ENCODE measurements around the gene RPL37A.

The RPL37A gene

GRCh38 chr2:216505133-216506106, 6.8 kb downstream of the RPL37A start:
- peak overlapping the region; percentile 11; the same call in 1 of the 2 replicates for H3K27ac ChIP-seq (replicated peaks)
- H3K4me3 ChIP-seq (replicated peaks; ENCODE audit: insufficient read depth, low read length): no peak overlapping the region
- peak; percentile 82 for TF ChIP-seq POLR2AphosphoS5 (IDR thresholded peaks at IDR 0.05; ENCODE audit: low read depth)
- no peak for TF ChIP-seq REST (IDR thresholded peaks at IDR 0.05; ENCODE audit: insufficient replicate concordance, low read depth)

GRCh38 chr2:216507220-216508160, 8.8 kb downstream of the RPL37A start:
- Histone ChIP-seq H3K27me3 (ENCODE audit: insufficient read depth, poor library complexity, severe bottlenecking) (no peaks in the 10 kb centered on the region), H3K4me3 (replicated peaks; ENCODE audit: insufficient read depth, low read length) (no peak overlapping the region), H3K27ac (replicated peaks) (no peak overlapping the region)
- no peak for DNase-seq (ENCODE audit: low read depth in 1 of 2, low spot score in 1 of 2)
- TF ChIP-seq REST (IDR thresholded peaks at IDR 0.05; ENCODE audit: insufficient replicate concordance, low read depth) (no peak), CTCF (IDR thresholded peaks at IDR 0.05; ENCODE audit: insufficient read depth, low read length) (no peak), POLR2AphosphoS5 (IDR thresholded peaks at IDR 0.05; ENCODE audit: low read depth) (no peak; the same call in 1 of the 2 replicates), SPI1 (IDR thresholded peaks at IDR 0.05; ENCODE audit: borderline replicate concordance, low read depth) (no peak), GABPA (IDR thresholded peaks at IDR 0.05; ENCODE audit: low read depth) (no peak)

More at GRCh38 chr2:216505133-216506106, 6.8 kb downstream of the RPL37A start:
- DNase-seq (ENCODE audit: low read depth in 1 of 2, low spot score in 1 of 2): no peak
- no peaks in the 10 kb centered on the region for H3K27me3 ChIP-seq (ENCODE audit: insufficient read depth, poor library complexity, severe bottlenecking)

- no peak for DNase-seq (ENCODE audit: low read depth in 1 of 2, low spot score in 1 of 2)
- TF ChIP-seq SPI1 (IDR thresholded peaks at IDR 0.05; ENCODE audit: borderline replicate concordance, low read depth): no peak
- TF ChIP-seq REST (IDR thresholded peaks at IDR 0.05; ENCODE audit: insufficient replicate concordance, low read depth): no peak
- TF ChIP-seq POLR2AphosphoS5 (IDR thresholded peaks at IDR 0.05; ENCODE audit: low read depth): no peak; the same call in 1 of the 2 replicates
- no peak for TF ChIP-seq GABPA (IDR thresholded peaks at IDR 0.05; ENCODE audit: low read depth)
- TF ChIP-seq CTCF (IDR thresholded peaks at IDR 0.05; ENCODE audit: insufficient read depth, low read length): no peak
- Histone ChIP-seq H3K27me3 (ENCODE audit: insufficient read depth, poor library complexity, severe bottlenecking) (no peaks in the 10 kb centered on the region), H3K4me3 (replicated peaks; ENCODE audit: insufficient read depth, low read length) (no peak overlapping the region), H3K27ac (replicated peaks) (no peak overlapping the region)
Observed at GRCh38 chr2:216508229-216508628, 9.6 kb downstream of the RPL37A start.
